ENCODE results near the gene SMIM10. TPM values are rescaled to one million over a fixed set of nuclear protein-coding genes. Genes with fewer than 3 reads are reported as not detected.

SMIM10 gene
- total and polyA plus RNA-seq, 4 donors = 4.0 to 6.6 (median 5.7) TPM

DNA sequence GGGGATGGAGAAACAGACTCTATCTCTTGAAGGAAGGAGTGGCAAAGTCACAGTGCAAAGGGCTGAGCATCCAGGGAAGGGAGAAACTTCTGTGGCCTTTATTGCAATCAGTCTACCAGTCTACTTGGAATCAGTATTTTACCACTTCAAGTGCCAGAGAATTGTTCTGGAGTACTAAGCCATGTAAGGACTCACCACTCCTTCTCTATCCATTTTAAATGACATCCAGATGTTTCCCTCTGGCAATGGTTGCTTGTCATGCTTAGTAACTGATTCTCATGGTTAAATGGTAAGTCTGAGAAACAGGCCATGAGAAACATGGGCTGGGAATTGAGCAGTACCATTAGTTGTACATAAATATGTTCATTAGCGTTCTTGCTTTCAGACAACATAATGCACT is 21.1 kb upstream of the SMIM10 start:
- WGBS, 2 donors = 91 to 95% methylated on average over 1 of the region's 1 CpG
- no peak overlapping the region for H3K4me3 ChIP-seq
- TF ChIP-seq CTCF (IDR thresholded peaks at IDR 0.05; ENCODE audit: control extremely low read depth, extremely low read depth) = no peak
- H3K27ac ChIP-seq (ENCODE audit: low read depth in 1 of 2, low read length in 1 of 2) = no peak overlapping the region
- H3K9me3 ChIP-seq (ENCODE audit: control insufficient read depth in 4 of 4, insufficient read depth in 3 of 4, low read length in 3 of 4) = no peaks in the 10 kb centered on the region
- no peak overlapping the region for H3K9ac ChIP-seq (ENCODE audit: insufficient read depth in 1 of 2, low read length in 2 of 2)
- H3K27me3 ChIP-seq (ENCODE audit: control insufficient read depth in 3 of 3, insufficient read depth in 3 of 3, low read length in 2 of 3) = no peaks in the 10 kb centered on the region
- ATAC-seq (ENCODE audit: insufficient read depth, low FRiP score) = no peak
- no peaks in the 10 kb centered on the region for H3K36me3 ChIP-seq (ENCODE audit: control insufficient read depth in 4 of 4, insufficient read depth in 4 of 4, low read length in 4 of 4)
- H3K4me1 ChIP-seq (ENCODE audit: control insufficient read depth in 5 of 5, insufficient read depth in 5 of 5, low read length in 5 of 5) = no peaks in the 10 kb centered on the region
- DNase-seq = peak in 1 of 3 donors; percentile 19

DNA sequence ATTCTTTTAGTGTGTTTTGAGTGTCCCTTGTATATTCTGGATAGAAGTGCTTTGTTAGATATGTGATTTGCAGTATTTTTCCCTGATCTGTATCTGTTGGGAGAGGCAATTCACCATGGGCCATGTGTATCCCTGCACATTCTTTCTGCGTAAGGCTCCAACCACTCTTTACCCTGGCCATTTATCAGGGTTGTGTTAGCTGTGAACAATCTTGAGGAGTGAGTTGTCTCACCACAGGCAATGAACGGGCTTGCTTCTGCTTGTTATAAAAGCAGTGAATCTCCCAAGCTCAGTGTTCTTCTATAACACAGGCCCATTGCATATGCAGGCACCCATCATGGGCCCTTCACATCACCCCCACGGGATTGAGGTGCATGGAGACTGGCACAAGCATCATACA is 18.9 kb upstream of the SMIM10 start:
- no peaks in the 10 kb centered on the region for H3K4me1 ChIP-seq (ENCODE audit: control insufficient read depth in 5 of 5, insufficient read depth in 5 of 5, low read length in 5 of 5)
- no peak for TF ChIP-seq CTCF (IDR thresholded peaks at IDR 0.05; ENCODE audit: control extremely low read depth, extremely low read depth)
- peaks cover 0 to 3% (median 2%) of the 10 kb centered on the region in 3 donors for H3K27me3 ChIP-seq (ENCODE audit: control insufficient read depth in 3 of 3, insufficient read depth in 3 of 3, low read length in 2 of 3)
- no peaks in the 10 kb centered on the region for H3K9me3 ChIP-seq (ENCODE audit: control insufficient read depth in 4 of 4, insufficient read depth in 3 of 4, low read length in 3 of 4)
- no peak overlapping the region for H3K27ac ChIP-seq (ENCODE audit: low read depth in 1 of 2, low read length in 1 of 2)
- no peak overlapping the region for H3K9ac ChIP-seq (ENCODE audit: insufficient read depth in 1 of 2, low read length in 2 of 2)
- DNase-seq (no peak), ATAC-seq (ENCODE audit: insufficient read depth, low FRiP score) (no peak)
- no peaks in the 10 kb centered on the region for H3K36me3 ChIP-seq (ENCODE audit: control insufficient read depth in 4 of 4, insufficient read depth in 4 of 4, low read length in 4 of 4)
- WGBS, 2 donors = 57 to 98% methylated on average over 3 of the region's 3 CpGs
- no peak overlapping the region for H3K4me3 ChIP-seq

GRCh38 chrX:134975516-134975915 is 15.3 kb upstream of the SMIM10 start:
- H3K4me3 ChIP-seq = no peak overlapping the region
- no peak for TF ChIP-seq CTCF (IDR thresholded peaks at IDR 0.05; ENCODE audit: control extremely low read depth, extremely low read depth)

GRCh38 chrX:134981910-134982309 is 8.9 kb upstream of the SMIM10 start:
- no peaks in the 10 kb centered on the region for H3K4me1 ChIP-seq (ENCODE audit: control insufficient read depth in 5 of 5, insufficient read depth in 5 of 5, low read length in 5 of 5)
- ATAC-seq (ENCODE audit: insufficient read depth, low FRiP score) (no peak), DNase-seq (no peak)
- H3K9ac ChIP-seq (ENCODE audit: insufficient read depth in 1 of 2, low read length in 2 of 2) = no peak overlapping the region
- peaks cover 0 to 5% (median 3%) of the 10 kb centered on the region in 3 donors for H3K27me3 ChIP-seq (ENCODE audit: control insufficient read depth in 3 of 3, insufficient read depth in 3 of 3, low read length in 2 of 3)
- WGBS, 2 donors = 70 to 74% methylated on average over 3 of the region's 3 CpGs
- H3K27ac ChIP-seq (ENCODE audit: low read depth in 1 of 2, low read length in 1 of 2) = no peak overlapping the region
- no peak overlapping the region for H3K4me3 ChIP-seq
- TF ChIP-seq CTCF (IDR thresholded peaks at IDR 0.05; ENCODE audit: control extremely low read depth, extremely low read depth) = no peak
- H3K9me3 ChIP-seq (ENCODE audit: control insufficient read depth in 4 of 4, insufficient read depth in 3 of 4, low read length in 3 of 4) = peaks cover 0 to 2% (median 0%) of the 10 kb centered on the region in 4 donors
- no peaks in the 10 kb centered on the region for H3K36me3 ChIP-seq (ENCODE audit: control insufficient read depth in 4 of 4, insufficient read depth in 4 of 4, low read length in 4 of 4)

More at GRCh38 chrX:134975516-134975915, 15.3 kb upstream of the SMIM10 start:
- no peak for DNase-seq
- H3K27me3 ChIP-seq (ENCODE audit: control insufficient read depth in 3 of 3, insufficient read depth in 3 of 3, low read length in 2 of 3) = peaks cover 0 to 6% (median 2%) of the 10 kb centered on the region in 3 donors
- ATAC-seq (ENCODE audit: insufficient read depth, low FRiP score) = no peak
- WGBS, 2 donors = 75 to 94% methylated on average over 1 of the region's 1 CpG
- no peak overlapping the region for H3K27ac ChIP-seq (ENCODE audit: low read depth in 1 of 2, low read length in 1 of 2)
- H3K9me3 ChIP-seq (ENCODE audit: control insufficient read depth in 4 of 4, insufficient read depth in 3 of 4, low read length in 3 of 4) = no peaks in the 10 kb centered on the region
- H3K36me3 ChIP-seq (ENCODE audit: control insufficient read depth in 4 of 4, insufficient read depth in 4 of 4, low read length in 4 of 4) = no peaks in the 10 kb centered on the region
- no peaks in the 10 kb centered on the region for H3K4me1 ChIP-seq (ENCODE audit: control insufficient read depth in 5 of 5, insufficient read depth in 5 of 5, low read length in 5 of 5)
- H3K9ac ChIP-seq (ENCODE audit: insufficient read depth in 1 of 2, low read length in 2 of 2) = no peak overlapping the region

Measured in lung (tissue), 12 donors.